HepG2 (cell line): ENCODE measurements around the gene IRX3. TPM values are rescaled to one million over a fixed set of nuclear protein-coding genes. Genes with fewer than 3 reads are reported as not detected.

Experiments
- HMGA1 ChIP-seq: sonication (generic); formaldehyde crosslinking; conservative IDR thresholded peaks from 2 replicates; pipeline ENCODE4 v1.4.0; 2020; ENCODE audit warnings: missing genetic modification reagents
- NR2C2 ChIP-seq: sonication (generic); formaldehyde crosslinking; IDR thresholded peaks from 2 replicates; pipeline ENCODE4 v1.4.0; 2020; ENCODE audit warnings: missing genetic modification reagents, mild to moderate bottlenecking, moderate library complexity, borderline replicate concordance
- POLR2AphosphoS2 ChIP-seq: IDR thresholded peaks from 2 replicates; pipeline ENCODE4 v1.6.1; 2011; ENCODE audit warnings: low read depth, low read length, improper control_type of control experiment
- PREB ChIP-seq: sonication (generic); formaldehyde crosslinking; IDR thresholded peaks from 2 replicates; pipeline ENCODE4 v1.4.0; 2020; ENCODE audit warnings: missing genetic modification reagents
- PTBP1 ChIP-seq: fragments of 200-400 bp; formaldehyde crosslinking; IDR thresholded peaks from 2 replicates; pipeline ENCODE4 v1.6.1; 2018; ENCODE audit warnings: low read length, low read depth; ENCODE audit not compliant: poor library complexity, severe bottlenecking
- SMC3 ChIP-seq: IDR thresholded peaks from 2 replicates; pipeline ENCODE4 v1.6.1; 2011; ENCODE audit warnings: low read length, improper control_type of control experiment
- TFDP1 ChIP-seq: IDR thresholded peaks from 2 replicates; pipeline ENCODE4 v1.6.1; 2016; ENCODE audit warnings: missing compliant biosample characterization, missing genetic modification reagents, borderline replicate concordance
- THAP11 ChIP-seq: IDR thresholded peaks from 2 replicates; pipeline ENCODE4 v1.6.1; 2016; ENCODE audit warnings: missing biosample characterization, missing genetic modification reagents
- ZBTB34 ChIP-seq: sonication (generic); formaldehyde crosslinking; IDR thresholded peaks from 2 replicates; pipeline ENCODE4 v1.8.0; 2022; ENCODE audit warnings: mild to moderate bottlenecking, missing genetic modification reagents
- ZNF124 ChIP-seq: sonication (generic); formaldehyde crosslinking; IDR thresholded peaks from 2 replicates; pipeline ENCODE4 v1.4.0; 2020; ENCODE audit warnings: missing genetic modification reagents
- ZNF605 ChIP-seq: sonication (generic); formaldehyde crosslinking; IDR thresholded peaks from 2 replicates; pipeline ENCODE4 v1.8.0; 2022; ENCODE audit warnings: mild to moderate bottlenecking, missing genetic modification reagents
- ZNF646 ChIP-seq: sonication (generic); formaldehyde crosslinking; IDR thresholded peaks from 2 replicates; pipeline ENCODE4 v1.9.0; 2021; ENCODE audit warnings: mild to moderate bottlenecking, missing genetic modification reagents
- ZNF737 ChIP-seq: sonication (generic); formaldehyde crosslinking; IDR thresholded peaks from 2 replicates; pipeline ENCODE4 v1.5.0; 2020; ENCODE audit warnings: missing genetic modification reagents, mild to moderate bottlenecking, borderline replicate concordance
- ZNF761 ChIP-seq: sonication (generic); formaldehyde crosslinking; conservative IDR thresholded peaks from 2 replicates; pipeline ENCODE4 v1.4.0; 2020; ENCODE audit warnings: mild to moderate bottlenecking, missing genetic modification reagents
- ZNF790 ChIP-seq: sonication (generic); formaldehyde crosslinking; IDR thresholded peaks from 2 replicates; pipeline ENCODE4 v1.8.0; 2022; ENCODE audit warnings: missing genetic modification reagents, mild to moderate bottlenecking, borderline replicate concordance
- polyA plus RNA-seq, 8 experiments: library from polyadenylated mRNA; depleted of rRNA in 3 of 8; stranded (reverse) in 7 of 8; unstranded in 1 of 8; fragments of >200 nt; fragmentation: Illumina TruSeq in 4 of 8; extraction: Trizol in 4 of 8; gene quantifications; 2 replicates each; pipeline versions ENCODE4 v1.2.1 to v1.2.3, GENCODE V29; 2011 to 2016; ENCODE audit warnings: low read depth in 4 of 8, missing spikeins in 1 of 8, mixed read lengths in 1 of 8; ENCODE audit not compliant: insufficient read depth in 1 of 8
- total RNA-seq, 5 experiments: library from RNA; depleted of rRNA; stranded (reverse); fragments of >200 nt; fragmentation: Illumina TruSeq; extraction: Trizol; gene quantifications; 2 replicates each; pipeline ENCODE4 v1.2.3, GENCODE V29; 2016; ENCODE audit warnings: low read depth in 1 of 5
- TF ChIP-seq, protein P1 (sequence below): sonication (generic); formaldehyde crosslinking; IDR thresholded peaks from 2 replicates; pipeline ENCODE4 v1.5.0; 2020; ENCODE audit warnings: missing genetic modification reagents, mild to moderate bottlenecking, borderline replicate concordance
- TF ChIP-seq, protein P2 (sequence below): sonication (generic); formaldehyde crosslinking; IDR thresholded peaks from 2 replicates; pipeline ENCODE4 v1.8.0; 2022; ENCODE audit warnings: missing genetic modification reagents, mild to moderate bottlenecking, inconsistent platforms, borderline replicate concordance

The IRX3 gene
- total and polyA plus RNA-seq, 2 of the 13 experiments (the other 11 are each of a cell fraction or from before 2014, with no cell fraction given), result 9.2 to 16.4 TPM

GRCh38 chr16:54265575-54266107 lies 20.9 kb downstream of the IRX3 start (continued):
- TF ChIP-seq, protein P1, sequence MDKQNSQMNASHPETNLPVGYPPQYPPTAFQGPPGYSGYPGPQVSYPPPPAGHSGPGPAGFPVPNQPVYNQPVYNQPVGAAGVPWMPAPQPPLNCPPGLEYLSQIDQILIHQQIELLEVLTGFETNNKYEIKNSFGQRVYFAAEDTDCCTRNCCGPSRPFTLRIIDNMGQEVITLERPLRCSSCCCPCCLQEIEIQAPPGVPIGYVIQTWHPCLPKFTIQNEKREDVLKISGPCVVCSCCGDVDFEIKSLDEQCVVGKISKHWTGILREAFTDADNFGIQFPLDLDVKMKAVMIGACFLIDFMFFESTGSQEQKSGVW (CRISPR knock-in tag), result no peak
- TF ChIP-seq ZNF646 (CRISPR knock-in tag), result peak; percentile 65; the same call in 1 of the 2 replicates
- TF ChIP-seq SMC3, result no peak
- TF ChIP-seq TFDP1 (CRISPR knock-in tag), result no peak
- no peak for TF ChIP-seq HMGA1 (CRISPR knock-in tag)
- TF ChIP-seq PTBP1, result no peak
- no peak for TF ChIP-seq PREB (CRISPR knock-in tag)
- TF ChIP-seq, protein P2, sequence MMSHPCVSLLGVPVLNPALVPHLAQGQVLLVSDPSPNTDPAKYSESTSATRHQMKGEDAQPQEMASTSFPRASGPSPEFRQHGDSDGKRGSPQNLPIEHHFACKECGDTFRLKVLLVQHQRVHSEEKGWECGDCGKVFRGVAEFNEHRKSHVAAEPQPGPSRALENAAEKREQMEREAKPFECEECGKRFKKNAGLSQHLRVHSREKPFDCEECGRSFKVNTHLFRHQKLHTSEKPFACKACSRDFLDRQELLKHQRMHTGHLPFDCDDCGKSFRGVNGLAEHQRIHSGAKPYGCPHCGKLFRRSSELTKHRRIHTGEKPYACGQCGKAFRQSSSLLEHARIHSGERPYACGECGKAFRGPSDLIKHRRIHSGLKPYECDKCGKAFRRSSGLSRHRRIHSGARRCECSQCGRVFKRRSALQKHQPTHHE (CRISPR knock-in tag), result no peak
- TF ChIP-seq NR2C2, result no peak
- no peak for TF ChIP-seq ZNF737
- TF ChIP-seq ZNF124, result no peak
- TF ChIP-seq ZNF761 (CRISPR knock-in tag), result no peak
- TF ChIP-seq ZBTB34, result no peak
- TF ChIP-seq THAP11 (CRISPR knock-in tag), result no peak
- 0 out of 2 replicates have a peak, but pooled peaks have one; percentile 47 for TF ChIP-seq ZNF605 (CRISPR knock-in tag)
- no peak for TF ChIP-seq ZNF790 (CRISPR knock-in tag)
- no peak for TF ChIP-seq POLR2AphosphoS2
